Sigmoid colon (tissue), 7 donors: ENCODE measurements around the gene GRB2. TPM values are rescaled to one million over a fixed set of nuclear protein-coding genes. Genes with fewer than 3 reads are reported as not detected.
A peak's percentile ranks its signal among the peaks of the same experiment; 100 is the strongest.
"Not testable (repeated sequence)": the region's sequence is repeated elsewhere in the genome, so short reads cannot be mapped to it uniquely, and the experiment has no call there.

ENCODE experiments used
- DNase-seq: peaks from one replicate; pipeline ENCODE4 v3.0.0-alpha.2; 2019
- H3K27ac ChIP-seq, 4 donors: fragments of 200-600 bp; sonication (generic); one replicate each; pipeline ENCODE4 v1.5.1; 2016 to 2019; ENCODE audit warnings: mild to moderate bottlenecking in 1 of 4
- H3K27me3 ChIP-seq, 3 donors: fragments of 200-600 bp; sonication (generic); one replicate each; pipeline ENCODE4 v1.5.1; 2019; ENCODE audit warnings: mild to moderate bottlenecking in 1 of 3
- H3K36me3 ChIP-seq, 4 donors: fragments of 200-600 bp; sonication (generic); one replicate each; pipeline ENCODE4 v1.5.1; 2016 to 2019
- H3K4me1 ChIP-seq, 4 donors: fragments of 200-600 bp; sonication (generic); one replicate each; pipeline ENCODE4 v1.5.1; 2017 to 2019
- H3K4me3 ChIP-seq, 4 donors: fragments of 200-600 bp; sonication (generic); one replicate each; pipeline ENCODE4 v1.5.1; 2017 to 2019; ENCODE audit warnings: mild to moderate bottlenecking in 2 of 4, moderate library complexity in 1 of 4
- H3K9me3 ChIP-seq, 4 donors: fragments of 200-600 bp in 3 of 4; sonication (generic) in 3 of 4; one replicate each; pipeline versions ENCODE4 v1.5.1 to v1.6.1; 2013 to 2019
- EP300 ChIP-seq, 4 donors: sonication (generic); formaldehyde crosslinking; IDR thresholded peaks; one replicate each; pipeline ENCODE4 v1.6.1; 2017; ENCODE audit warnings: antibody characterized with exemption in 4 of 4
- POLR2A ChIP-seq, 2 donors: fragments of 450-650 bp; IDR thresholded peaks; one replicate each; pipeline ENCODE4 v1.6.1; 2016; ENCODE audit warnings: antibody characterized with exemption in 2 of 2, mild to moderate bottlenecking in 2 of 2, moderate library complexity in 2 of 2
- POLR2AphosphoS5 ChIP-seq, 4 donors: sonication (generic); formaldehyde crosslinking; IDR thresholded peaks; one replicate each; pipeline ENCODE4 v1.6.1; 2017; ENCODE audit warnings: antibody characterized with exemption in 4 of 4
- WGBS, 2 donors: extraction: QIAGEN DNeasy Blood & Tissue Kit; methylation state at CpG; one replicate each; pipeline ENCODE4 v1.1.7; 2013; 5-methylcytosine and 5-hydroxymethylcytosine counted together
- intact Hi-C: fragments of 100-400 bp; cut with DNase I; formaldehyde crosslinking; loops from one replicate; pipeline ENCODE4 v1.15.1; 2023
- polyA plus RNA-seq, 3 donors: library from polyadenylated mRNA; stranded (reverse); fragments of 200-250 nt; gene quantifications; one replicate each; pipeline ENCODE4 v1.2.3, GENCODE V29; 2013
- total RNA-seq, 4 donors: library from RNA; depleted of rRNA; stranded (reverse); fragments of >200 nt; gene quantifications; one replicate each; pipeline ENCODE4 v1.1.0, GENCODE V29; 2016
- TF ChIP-seq, protein P1 (sequence below), 4 experiments: fragments of 450-650 bp in 3 of 4; fragments of 200-600 bp in 1 of 4; IDR thresholded peaks; one replicate each; pipeline ENCODE4 v1.5.1; 2016 to 2019; ENCODE audit warnings: antibody characterized with exemption in 4 of 4, mild to moderate bottlenecking in 3 of 4, moderate library complexity in 2 of 4
- donor health status: healthy with polysubstance abuse.
- donor health status: Bipolar disorder and iron deficiency.
- donor health status: healthy.

GRB2 gene
- total RNA-seq (100 to 1,000 TPM in 1 of 4 donors, 10 to 100 TPM in 3; 75.3 to 103 (median 84.4) TPM), polyA plus RNA-seq (10 to 100 TPM; 56.5 to 94.4 (median 77.4) TPM)

GRCh38 chr17:75405365-75406221 lies at the start of gene GRB2:
TSS of gene GRB2 (minus strand) at chr17:75405678. CDS start at chr17:75393628, 12,050 bp downstream.
- H3K27ac ChIP-seq: peak within 1 kb of the TSS; percentile 92 to 97 (median 97)
- DNase-seq: peak; percentile 99
- H3K36me3 ChIP-seq: no peaks in the 10 kb centered on the region
- no peaks in the 10 kb centered on the region for H3K27me3 ChIP-seq
- peak; percentile 75 to 78 for TF ChIP-seq POLR2A (IDR thresholded peaks at IDR 0.05)
- peak in 1 of 4 donors; percentile 57 for TF ChIP-seq EP300 (IDR thresholded peaks at IDR 0.05)
- TF ChIP-seq, protein P1, sequence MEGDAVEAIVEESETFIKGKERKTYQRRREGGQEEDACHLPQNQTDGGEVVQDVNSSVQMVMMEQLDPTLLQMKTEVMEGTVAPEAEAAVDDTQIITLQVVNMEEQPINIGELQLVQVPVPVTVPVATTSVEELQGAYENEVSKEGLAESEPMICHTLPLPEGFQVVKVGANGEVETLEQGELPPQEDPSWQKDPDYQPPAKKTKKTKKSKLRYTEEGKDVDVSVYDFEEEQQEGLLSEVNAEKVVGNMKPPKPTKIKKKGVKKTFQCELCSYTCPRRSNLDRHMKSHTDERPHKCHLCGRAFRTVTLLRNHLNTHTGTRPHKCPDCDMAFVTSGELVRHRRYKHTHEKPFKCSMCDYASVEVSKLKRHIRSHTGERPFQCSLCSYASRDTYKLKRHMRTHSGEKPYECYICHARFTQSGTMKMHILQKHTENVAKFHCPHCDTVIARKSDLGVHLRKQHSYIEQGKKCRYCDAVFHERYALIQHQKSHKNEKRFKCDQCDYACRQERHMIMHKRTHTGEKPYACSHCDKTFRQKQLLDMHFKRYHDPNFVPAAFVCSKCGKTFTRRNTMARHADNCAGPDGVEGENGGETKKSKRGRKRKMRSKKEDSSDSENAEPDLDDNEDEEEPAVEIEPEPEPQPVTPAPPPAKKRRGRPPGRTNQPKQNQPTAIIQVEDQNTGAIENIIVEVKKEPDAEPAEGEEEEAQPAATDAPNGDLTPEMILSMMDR (IDR thresholded peaks at IDR 0.05): no peak
- TF ChIP-seq POLR2AphosphoS5 (IDR thresholded peaks at IDR 0.05): peak; percentile 81 to 95 (median 94)
- no peaks in the 10 kb centered on the region for H3K9me3 ChIP-seq
- intact Hi-C loops: loop anchor here (2.0 to 5.0 kb wide), 3 partner anchors 83 to 182 kb away; partner anchors contain the start of genes MIF4GD and MYO15B
- peak within 1 kb of the TSS; percentile 92 to 100 (median 96) for H3K4me3 ChIP-seq
- peaks cover 0 to 38% (median 22%) of the 10 kb centered on the region in 4 donors for H3K4me1 ChIP-seq
- WGBS, 2 donors: 1% methylated on average over 74 of the region's 74 CpGs

GRCh38 chr17:75454672-75455071 lies 49.2 kb upstream of the GRB2 start:
- peak overlapping the region in 1 of 4 donors; percentile 85 for H3K27ac ChIP-seq

DNA sequence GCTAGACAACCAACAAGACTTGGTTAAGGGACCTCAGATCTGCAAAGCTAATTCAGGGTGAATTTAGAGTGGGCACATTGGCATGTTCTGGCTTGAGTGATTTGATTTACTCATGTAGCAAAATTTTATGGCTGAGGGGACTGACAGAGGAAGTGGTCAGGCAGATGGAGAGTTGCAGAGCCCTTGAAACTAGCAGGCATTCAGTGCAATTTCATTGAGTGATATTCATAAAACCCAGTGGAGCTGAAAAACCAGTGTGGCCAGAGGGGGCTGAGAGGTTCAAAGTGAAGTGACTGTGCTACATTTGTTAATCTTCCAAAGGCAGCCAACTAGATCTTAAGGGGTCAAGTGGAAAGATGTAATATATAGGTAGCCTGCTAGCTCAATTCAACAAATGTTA lies 48.7 kb upstream of the GRB2 start:
- no peak for DNase-seq
- no peak overlapping the region for H3K4me3 ChIP-seq
- intact Hi-C loops: no loop called here

More at GRCh38 chr17:75454672-75455071, 49.2 kb upstream of the GRB2 start:
- H3K27me3 ChIP-seq, H3K4me3 ChIP-seq, intact Hi-C loops, DNase-seq, H3K36me3 ChIP-seq, H3K9me3 ChIP-seq: not testable (repeated sequence)
- H3K4me1 ChIP-seq: peaks cover 0 to 23% (median 19%) of the 10 kb centered on the region in 4 donors
- WGBS, 2 donors: 96 to 97% methylated on average over 3 of the region's 3 CpGs

GRCh38 chr17:75450270-75450669 lies 44.8 kb upstream of the GRB2 start:
- no peak for DNase-seq
- no peak for TF ChIP-seq EP300 (IDR thresholded peaks at IDR 0.05)
- TF ChIP-seq POLR2AphosphoS5 (IDR thresholded peaks at IDR 0.05): no peak
- TF ChIP-seq, protein P1 (IDR thresholded peaks at IDR 0.05): no peak
- TF ChIP-seq POLR2A (IDR thresholded peaks at IDR 0.05): no peak
- Histone ChIP-seq H3K4me1 (peaks cover 0 to 2% (median under 1%) of the 10 kb centered on the region in 4 donors), H3K27ac (no peak overlapping the region), H3K4me3 (no peak overlapping the region), H3K36me3 (no peaks in the 10 kb centered on the region), H3K27me3 (no peaks in the 10 kb centered on the region), H3K9me3 (no peaks in the 10 kb centered on the region)
- intact Hi-C loops: no loop called here
- 89 to 90% methylated on average over 4 of the region's 4 CpGs for WGBS, 2 donors

More for the DNA sequence above, 48.7 kb upstream of the GRB2 start:
- no peak for TF ChIP-seq EP300 (IDR thresholded peaks at IDR 0.05)
- TF ChIP-seq, protein P1 (IDR thresholded peaks at IDR 0.05): no peak
- Histone ChIP-seq H3K27ac (no peak overlapping the region), H3K36me3 (no peaks in the 10 kb centered on the region), H3K27me3 (no peaks in the 10 kb centered on the region), H3K9me3 (no peaks in the 10 kb centered on the region), H3K4me1 (peaks cover 0 to 23% (median 17%) of the 10 kb centered on the region in 4 donors)
